Tibial nerve (tissue), 4 donors: ENCODE measurements around the gene SPACA9.

ENCODE experiments used
- EP300 ChIP-seq, 2 donors: sonication (generic); formaldehyde crosslinking; IDR thresholded peaks; one replicate each; pipeline ENCODE4 v1.6.1; 2017; ENCODE audit warnings: antibody characterized with exemption in 2 of 2, mild to moderate bottlenecking in 1 of 2
- POLR2A ChIP-seq, 2 donors: fragments of 450-650 bp; IDR thresholded peaks; one replicate each; pipeline ENCODE4 v1.6.1; 2017; ENCODE audit warnings: antibody characterized with exemption in 2 of 2, mild to moderate bottlenecking in 2 of 2, moderate library complexity in 2 of 2
- TF ChIP-seq, protein P1 (sequence below), 5 experiments: fragments of 200-600 bp in 3 of 5; fragments of 450-650 bp in 2 of 5; sonication (generic) in 3 of 5; IDR thresholded peaks; one replicate each; pipeline ENCODE4 v1.5.1; 2016 to 2019; ENCODE audit warnings: antibody characterized with exemption in 5 of 5, mild to moderate bottlenecking in 3 of 5, moderate library complexity in 2 of 5

- TF ChIP-seq POLR2A (IDR thresholded peaks at IDR 0.05) (no peak), EP300 (IDR thresholded peaks at IDR 0.05) (no peak)
- TF ChIP-seq, protein P1, sequence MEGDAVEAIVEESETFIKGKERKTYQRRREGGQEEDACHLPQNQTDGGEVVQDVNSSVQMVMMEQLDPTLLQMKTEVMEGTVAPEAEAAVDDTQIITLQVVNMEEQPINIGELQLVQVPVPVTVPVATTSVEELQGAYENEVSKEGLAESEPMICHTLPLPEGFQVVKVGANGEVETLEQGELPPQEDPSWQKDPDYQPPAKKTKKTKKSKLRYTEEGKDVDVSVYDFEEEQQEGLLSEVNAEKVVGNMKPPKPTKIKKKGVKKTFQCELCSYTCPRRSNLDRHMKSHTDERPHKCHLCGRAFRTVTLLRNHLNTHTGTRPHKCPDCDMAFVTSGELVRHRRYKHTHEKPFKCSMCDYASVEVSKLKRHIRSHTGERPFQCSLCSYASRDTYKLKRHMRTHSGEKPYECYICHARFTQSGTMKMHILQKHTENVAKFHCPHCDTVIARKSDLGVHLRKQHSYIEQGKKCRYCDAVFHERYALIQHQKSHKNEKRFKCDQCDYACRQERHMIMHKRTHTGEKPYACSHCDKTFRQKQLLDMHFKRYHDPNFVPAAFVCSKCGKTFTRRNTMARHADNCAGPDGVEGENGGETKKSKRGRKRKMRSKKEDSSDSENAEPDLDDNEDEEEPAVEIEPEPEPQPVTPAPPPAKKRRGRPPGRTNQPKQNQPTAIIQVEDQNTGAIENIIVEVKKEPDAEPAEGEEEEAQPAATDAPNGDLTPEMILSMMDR (IDR thresholded peaks at IDR 0.05), result no peak
These were observed 40.4 kb upstream of the SPACA9 start for GRCh38 chr9:132838291-132838690.
